Stimulated activated CD8-positive, alpha-beta memory T cell treated with anti-CD3 and anti-CD28 coated beads, Interleukin-4, amount 100 ng/mL, for 24 hours (primary cell): ENCODE data around the gene ATRNL1.

Experiments
- DNase-seq: peaks from one replicate; pipeline ENCODE4 v3.0.0-alpha.2; 2020; ENCODE audit warnings: low read depth

The ATRNL1 gene

GRCh38 chr10:115606086-115606485 lies 512.9 kb downstream of the ATRNL1 start:
- DNase-seq = no peak

DNA sequence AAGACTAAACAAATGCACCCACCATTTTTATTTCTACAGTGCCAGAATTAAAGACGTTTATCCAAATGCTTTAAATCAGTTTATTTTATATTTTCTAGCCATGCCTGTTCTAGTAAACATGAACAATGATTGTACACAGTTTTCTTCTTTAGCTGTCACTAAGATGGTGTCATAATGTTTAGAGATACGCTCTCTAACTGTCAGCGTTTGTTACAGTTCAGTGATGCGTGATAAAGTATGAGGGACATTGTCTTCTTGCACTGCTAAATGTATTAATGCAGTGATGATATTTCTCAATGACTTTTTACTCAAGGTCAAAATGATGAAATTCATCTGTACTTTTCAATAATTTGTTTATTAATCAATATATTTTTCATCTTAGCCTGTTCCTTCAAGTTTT lies 513.6 kb downstream of the ATRNL1 start:
- no peak for DNase-seq

- DNase-seq = no peak
These were observed 531.3 kb downstream of the ATRNL1 start for GRCh38 chr10:115624448-115624847.

GRCh38 chr10:115628616-115629015 lies 535.5 kb downstream of the ATRNL1 start:
- DNase-seq = no peak

- no peak for DNase-seq
These were observed 545.1 kb downstream of the ATRNL1 start for GRCh38 chr10:115638246-115638645.

DNA sequence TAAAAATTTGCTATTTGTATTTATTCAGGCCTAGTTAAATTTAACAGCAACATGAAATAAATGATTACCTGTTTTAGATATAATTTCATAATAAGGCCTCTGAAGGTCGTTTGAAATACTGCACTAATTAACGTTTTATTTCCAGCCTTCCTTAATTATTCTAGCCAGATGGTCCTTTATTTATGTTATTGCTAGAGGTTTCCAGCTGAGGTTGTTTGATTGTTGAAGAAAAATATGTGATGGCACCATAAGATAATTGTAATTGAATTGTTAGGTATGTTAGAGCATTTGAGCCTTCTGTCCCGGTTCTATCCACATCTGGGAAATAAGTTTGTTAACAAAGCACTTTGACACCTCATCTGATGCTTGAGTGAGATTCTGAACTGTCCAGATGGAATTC lies 556.1 kb downstream of the ATRNL1 start:
- no peak for DNase-seq

- no peak for DNase-seq
These were observed 560.3 kb downstream of the ATRNL1 start for GRCh38 chr10:115653473-115653872.

GRCh38 chr10:115654961-115655360 lies 561.8 kb downstream of the ATRNL1 start:
- DNase-seq = no peak

GRCh38 chr10:115657161-115657860 lies 564.1 kb downstream of the ATRNL1 start:
- no peak for DNase-seq

- DNase-seq = no peak
These were observed 566.5 kb downstream of the ATRNL1 start for GRCh38 chr10:115659616-115660015.

DNA sequence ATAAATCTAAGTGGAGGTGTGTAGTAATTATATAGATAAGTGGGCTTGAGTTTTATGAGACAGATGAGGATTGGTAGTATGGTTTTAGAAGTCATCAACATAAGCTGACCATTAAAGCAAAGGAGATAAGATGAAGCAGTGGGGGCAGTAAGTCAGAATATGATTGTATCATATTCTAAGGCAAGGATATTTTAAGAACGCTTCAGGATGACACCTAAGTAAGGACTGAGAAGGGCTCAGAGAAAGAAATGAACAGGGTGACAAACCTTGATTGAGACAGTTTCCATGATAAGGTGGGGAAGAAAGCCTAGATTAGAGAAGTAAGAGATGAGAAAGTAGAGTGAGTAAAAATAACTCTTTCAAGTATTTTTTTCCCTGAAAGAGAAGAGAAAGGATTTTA lies 567.2 kb downstream of the ATRNL1 start:
- DNase-seq = no peak

- DNase-seq = no peak
These were observed 569.3 kb downstream of the ATRNL1 start for GRCh38 chr10:115662422-115662821.

DNA sequence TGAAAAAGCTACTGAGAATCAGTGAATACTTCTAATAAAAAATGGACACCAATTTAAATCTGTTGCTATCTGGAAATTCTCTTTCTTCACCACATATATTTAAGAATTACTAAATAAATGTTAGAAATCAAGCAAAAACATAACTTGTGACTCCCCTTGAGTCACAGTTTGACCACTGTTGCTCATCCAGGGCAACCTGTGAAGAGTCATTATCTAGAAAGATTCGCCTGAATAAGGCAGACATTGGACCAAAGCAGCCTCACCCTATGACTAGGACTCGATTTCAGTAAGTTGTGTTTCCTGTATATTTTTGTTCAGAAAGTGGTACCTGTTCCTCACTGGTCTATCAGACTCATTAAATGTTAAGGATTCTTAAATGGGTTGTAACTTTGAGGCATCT lies 572.4 kb downstream of the ATRNL1 start:
- no peak for DNase-seq

DNA sequence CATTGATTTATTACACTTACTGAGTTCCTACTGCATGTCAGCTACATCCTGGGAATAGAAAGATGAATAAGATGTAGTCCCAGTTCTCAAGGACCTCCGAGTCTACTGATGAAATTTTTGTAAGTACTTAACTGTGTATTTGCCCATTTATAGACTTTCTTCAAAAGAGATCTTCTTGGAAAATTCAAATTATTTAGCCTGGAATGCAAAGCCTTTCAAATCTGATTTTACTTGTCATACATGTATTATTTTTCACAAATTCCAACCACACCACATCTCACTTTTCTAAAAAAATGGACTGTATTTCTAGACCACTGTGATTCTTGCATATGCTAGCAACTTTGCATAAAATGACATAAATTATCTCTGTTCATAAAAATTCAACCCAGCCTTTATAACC lies 581.3 kb downstream of the ATRNL1 start:
- no peak for DNase-seq

DNA sequence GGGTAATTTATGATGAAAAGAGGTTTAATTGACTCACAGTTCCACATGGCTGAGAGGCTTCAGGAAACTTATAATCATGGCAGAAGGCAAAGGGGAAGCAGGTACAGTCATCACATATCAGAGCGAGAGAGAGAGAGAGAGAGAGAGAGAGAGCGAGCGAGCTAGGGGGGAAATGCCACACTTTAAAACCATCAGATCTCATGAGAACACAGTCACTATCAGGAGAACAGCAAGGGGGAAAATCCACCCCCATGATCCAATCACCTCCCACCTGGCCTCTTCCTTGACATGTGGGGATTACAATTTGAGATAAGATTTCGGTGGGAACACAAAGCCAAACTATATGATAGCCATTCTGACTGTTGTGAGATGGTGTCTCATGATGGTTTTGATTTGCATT lies 603.6 kb downstream of the ATRNL1 start:
- DNase-seq = no peak

- no peak for DNase-seq
These were observed 612.9 kb downstream of the ATRNL1 start for GRCh38 chr10:115706026-115706425.

GRCh38 chr10:115706488-115707076 lies 613.4 kb downstream of the ATRNL1 start:
- DNase-seq = no peak

- no peak for DNase-seq
These were observed 617.0 kb downstream of the ATRNL1 start for GRCh38 chr10:115710136-115710535.

DNA sequence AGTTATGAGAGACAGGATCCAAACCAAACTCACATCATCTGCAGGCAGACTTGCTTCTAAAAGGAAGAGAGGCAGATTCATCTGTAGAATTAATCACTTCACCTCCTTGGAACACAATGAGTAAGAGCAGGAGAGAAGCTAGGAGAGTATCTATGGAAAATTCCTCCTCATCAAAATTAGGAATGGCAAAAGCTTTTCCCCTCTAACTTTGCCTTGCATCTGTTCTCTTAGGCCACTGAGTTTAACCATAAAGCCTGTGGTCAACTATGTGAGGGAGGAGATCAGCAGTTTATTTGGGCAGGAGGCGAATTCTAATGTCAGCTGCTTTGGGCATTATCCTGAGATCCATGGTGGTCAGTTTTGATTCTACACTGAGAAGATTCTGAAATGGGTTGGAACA lies 618.1 kb downstream of the ATRNL1 start:
- DNase-seq = no peak

DNA sequence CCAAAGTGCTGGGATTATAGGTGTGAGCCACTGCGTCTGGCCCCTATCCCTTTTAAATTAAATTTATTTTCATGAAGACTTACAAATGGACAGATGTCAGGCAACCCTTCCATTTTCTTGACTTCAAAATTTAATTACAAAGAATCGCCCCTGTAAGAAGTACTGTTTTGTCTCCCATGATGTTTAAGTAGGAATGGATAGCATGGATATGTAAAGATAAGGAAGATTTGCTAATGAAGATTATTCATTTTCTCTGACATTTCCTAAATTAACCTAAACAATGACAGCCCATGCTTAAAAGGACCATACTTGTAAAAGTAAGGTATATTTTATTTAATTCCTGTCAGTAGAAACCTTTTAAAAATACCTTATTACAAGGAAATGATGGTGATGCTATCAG lies 627.0 kb downstream of the ATRNL1 start:
- DNase-seq = no peak

DNA sequence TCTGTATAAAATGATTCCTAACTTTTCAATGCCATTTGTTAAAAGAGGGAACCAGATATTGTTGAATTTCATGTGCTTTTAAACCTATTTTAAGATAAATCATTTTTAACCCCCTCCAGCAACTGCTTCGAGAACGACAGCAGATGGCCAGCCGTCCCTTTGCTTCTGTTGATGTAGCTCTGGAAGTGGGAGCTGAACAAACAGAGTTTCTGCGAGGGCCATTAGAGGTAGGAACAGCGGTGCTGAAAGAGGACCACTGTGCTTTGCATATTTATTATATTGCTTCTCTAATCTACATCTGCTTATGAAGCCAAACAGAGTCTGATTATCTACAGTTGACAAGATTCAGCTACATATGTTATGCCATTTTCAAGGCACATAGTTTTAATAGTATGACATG lies 634.0 kb downstream of the ATRNL1 start:
- no peak for DNase-seq

- DNase-seq = no peak
These were observed 650.9 kb downstream of the ATRNL1 start for GRCh38 chr10:115744089-115744488.

DNA sequence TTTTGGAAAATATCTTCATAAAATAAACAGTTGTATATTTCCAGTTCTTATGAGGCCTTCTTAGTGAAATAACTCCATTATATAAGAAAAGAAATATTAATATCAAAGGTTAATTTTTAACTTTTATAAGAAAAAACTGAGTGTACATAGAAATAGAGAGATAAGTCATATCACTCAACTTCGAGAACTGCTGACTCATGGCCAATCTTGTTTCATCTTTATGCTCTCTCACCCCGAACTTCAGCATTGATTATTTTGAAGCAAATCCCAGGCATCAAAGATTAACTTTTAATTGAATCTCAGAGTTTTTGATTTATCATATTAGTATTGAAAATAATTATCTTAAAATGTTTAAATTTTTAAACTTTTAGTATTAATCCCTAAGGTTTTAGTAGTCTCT lies 652.8 kb downstream of the ATRNL1 start:
- DNase-seq = no peak

- DNase-seq = no peak
These were observed 654.6 kb downstream of the ATRNL1 start for GRCh38 chr10:115747811-115748210.
